SK-N-SH (cell line): Measurements from ENCODE around the gene STX18. TPM values are rescaled to one million over a fixed set of nuclear protein-coding genes. Genes with fewer than 3 reads are reported as not detected.
A peak's percentile ranks its signal among the peaks of the same experiment; 100 is the strongest.

Experiments
- CTCF ChIA-PET: fragments of 300-600, 350-600 bp; formaldehyde crosslinking; extraction: SDS; loops from one replicate; lab custom pipeline; 2021; lab: Yijun Ruan, JAX
- POLR2A ChIA-PET: fragments of 350-600 bp; sonication (Branson Sonifier 250); formaldehyde crosslinking; extraction: SDS; loops from one replicate; lab custom pipeline; 2020; ENCODE audit warnings: antibody characterized with exemption, inconsistent platforms; lab: Yijun Ruan, JAX
- DNase-seq: peaks from one replicate; pipeline ENCODE4 v3.0.0; 2012
- H2AFZ ChIP-seq: fragments of 200-600 bp; sonication (generic); 2 replicates; pipeline ENCODE4 v1.8.1; 2016; ENCODE audit warnings: antibody characterized with exemption, mild to moderate bottlenecking, low read depth
- H3F3A ChIP-seq: fragments of 200-600 bp; sonication (generic); replicated peaks from 2 replicates; pipeline ENCODE3; 2016; ENCODE audit warnings: antibody characterized with exemption, mild to moderate bottlenecking; ENCODE audit not compliant: insufficient read depth
- H3K27ac ChIP-seq, 2 experiments: fragments of 200-500 bp in 1 of 2; fragments of 200-600 bp in 1 of 2; sonication (Bioruptor generic) in 1 of 2; sonication (generic), shearing (Covaris generic) in 1 of 2; 2 replicates each; pipeline versions ENCODE4 v1.5.1 to v1.6.1; 2014 to 2016; ENCODE audit warnings: low read depth in 2 of 2, inconsistent platforms in 1 of 2, low read length in 1 of 2, mild to moderate bottlenecking in 1 of 2, mixed read lengths in 1 of 2
- H3K27me3 ChIP-seq: fragments of 200-600 bp; sonication (generic), shearing (Covaris generic); 2 replicates; pipeline ENCODE4 v1.6.1; 2016; ENCODE audit warnings: mixed run types; ENCODE audit not compliant: insufficient read depth
- H3K36me3 ChIP-seq, 2 experiments: fragments of 200-500 bp in 1 of 2; fragments of 200-600 bp in 1 of 2; sonication (Bioruptor generic) in 1 of 2; sonication (generic) in 1 of 2; replicated peaks in 1 of 2; 2 replicates each; pipeline versions ENCODE3 to v1.5.1; 2014 to 2016; ENCODE audit warnings: low read length in 1 of 2, mild to moderate bottlenecking in 1 of 2; ENCODE audit not compliant: insufficient read depth in 2 of 2, control insufficient read depth in 1 of 2
- H3K4me1 ChIP-seq, 2 experiments: fragments of 200-500 bp in 1 of 2; fragments of 200-600 bp in 1 of 2; sonication (Bioruptor generic) in 1 of 2; sonication (generic), shearing (Covaris generic) in 1 of 2; 2 replicates each; pipeline versions ENCODE4 v1.5.1 to v1.6.1; 2014 to 2016; ENCODE audit warnings: low read depth in 1 of 2, low read length in 1 of 2, mixed run types in 1 of 2; ENCODE audit not compliant: insufficient read depth in 2 of 2, control insufficient read depth in 1 of 2
- H3K4me2 ChIP-seq: fragments of 200-600 bp; sonication (generic), shearing (Covaris generic); 2 replicates; pipeline ENCODE4 v1.6.1; 2017; ENCODE audit warnings: mixed run types
- H3K4me3 ChIP-seq, 2 experiments: fragments of 200-500 bp in 1 of 2; fragments of 200-600 bp in 1 of 2; sonication (Bioruptor generic) in 1 of 2; sonication (generic), shearing (Covaris generic) in 1 of 2; 2 replicates each; pipeline versions ENCODE4 v1.5.1 to v1.8.1; 2014 to 2016; ENCODE audit warnings: low read depth in 2 of 2, inconsistent platforms in 1 of 2, low read length in 1 of 2, mild to moderate bottlenecking in 1 of 2, mixed read lengths in 1 of 2, moderate library complexity in 1 of 2
- H3K79me2 ChIP-seq: fragments of 200-600 bp; sonication (generic); 2 replicates; pipeline ENCODE4 v1.8.1; 2017; ENCODE audit warnings: mild to moderate bottlenecking; ENCODE audit not compliant: insufficient read depth
- H3K9ac ChIP-seq: fragments of 200-600 bp; sonication (generic); 2 replicates; pipeline ENCODE4 v1.6.1; 2017; ENCODE audit warnings: mixed run types
- H3K9me2 ChIP-seq: fragments of 200-600 bp; sonication (generic); 2 replicates; pipeline ENCODE4 v1.6.1; 2017; ENCODE audit warnings: mixed run types
- H3K9me3 ChIP-seq: fragments of 200-600 bp; sonication (generic); 2 replicates; pipeline ENCODE4 v1.6.1; 2017; ENCODE audit warnings: mixed run types, mild to moderate bottlenecking, moderate library complexity
- H4K20me1 ChIP-seq: fragments of 200-600 bp; sonication (generic); 2 replicates; pipeline ENCODE4 v1.6.1; 2017; ENCODE audit warnings: mild to moderate bottlenecking, mixed run types; ENCODE audit not compliant: insufficient read depth
- CHD2 ChIP-seq: fragments of 150-350 bp; IDR thresholded peaks from 2 replicates; pipeline ENCODE4 v1.6.1; 2018; ENCODE audit warnings: low read length; ENCODE audit not compliant: partially characterized antibody
- EP300 ChIP-seq, 2 experiments: IDR thresholded peaks; 2 replicates each; pipeline versions ENCODE4 v1.4.0 to v1.6.1; 2012; ENCODE audit warnings: borderline replicate concordance in 1 of 2, low read depth in 1 of 2, low read length in 1 of 2
- FOSL2 ChIP-seq: IDR thresholded peaks from 2 replicates; pipeline ENCODE4 v1.4.0; 2012; ENCODE audit warnings: low read depth, mild to moderate bottlenecking, moderate library complexity, borderline replicate concordance
- FOXJ3 ChIP-seq: sonication (generic); formaldehyde crosslinking; IDR thresholded peaks from 2 replicates; pipeline ENCODE4 v1.5.1; 2020; ENCODE audit warnings: mild to moderate bottlenecking, missing genetic modification reagents
- GABPA ChIP-seq: IDR thresholded peaks from 2 replicates; pipeline ENCODE4 v1.4.0; 2012; ENCODE audit warnings: low read depth, mild to moderate bottlenecking
- GATA2 ChIP-seq: sonication (generic); formaldehyde crosslinking; IDR thresholded peaks from 2 replicates; pipeline ENCODE4 v1.5.0; 2020; ENCODE audit warnings: mild to moderate bottlenecking, missing genetic modification reagents
- MEF2A ChIP-seq: IDR thresholded peaks from 2 replicates; pipeline ENCODE4 v1.4.0; 2012; ENCODE audit warnings: low read depth, borderline replicate concordance
- NFIC ChIP-seq: IDR thresholded peaks from 2 replicates; pipeline ENCODE4 v1.4.0; 2012; ENCODE audit warnings: borderline replicate concordance
- POLR2AphosphoS5 ChIP-seq: IDR thresholded peaks from 2 replicates; pipeline ENCODE4 v1.6.1; 2012; ENCODE audit warnings: low read depth, low read length
- RCOR1 ChIP-seq: fragments of 150-350 bp; IDR thresholded peaks from 2 replicates; pipeline ENCODE4 v1.6.1; 2017; ENCODE audit warnings: antibody characterized with exemption, low read length
- RFX5 ChIP-seq: IDR thresholded peaks from 2 replicates; pipeline ENCODE4 v1.6.1; 2012; ENCODE audit warnings: mild to moderate bottlenecking, improper control_type of control experiment, low read length
- RXRA ChIP-seq: IDR thresholded peaks from 2 replicates; pipeline ENCODE4 v1.4.0; 2012; ENCODE audit warnings: low read depth, mild to moderate bottlenecking, borderline replicate concordance
- SIN3A ChIP-seq: IDR thresholded peaks from 2 replicates; pipeline ENCODE4 v1.6.1; 2012; ENCODE audit warnings: low read depth, mild to moderate bottlenecking, low read length, moderate library complexity, borderline replicate concordance
- SMC3 ChIP-seq: IDR thresholded peaks from 2 replicates; pipeline ENCODE4 v1.6.1; 2012; ENCODE audit warnings: low read depth, low read length, improper control_type of control experiment
- TAF1 ChIP-seq: IDR thresholded peaks from 2 replicates; pipeline ENCODE4 v1.6.1; 2012; ENCODE audit warnings: low read depth, mild to moderate bottlenecking, low read length, moderate library complexity, borderline replicate concordance
- TCF12 ChIP-seq: IDR thresholded peaks from 2 replicates; pipeline ENCODE4 v1.4.0; 2012
- TEAD4 ChIP-seq: IDR thresholded peaks from 2 replicates; pipeline ENCODE4 v1.4.0; 2012; ENCODE audit warnings: mild to moderate bottlenecking, borderline replicate concordance; ENCODE audit not compliant: insufficient read depth
- YY1 ChIP-seq: IDR thresholded peaks from 2 replicates; pipeline ENCODE4 v1.4.0; 2012; ENCODE audit warnings: low read depth, mild to moderate bottlenecking
- WGBS: methylation state at CpG from one replicate; pipeline ENCODE4 v1.1.6; 2017; ENCODE audit warnings: low lambda C conversion rate; 5-methylcytosine and 5-hydroxymethylcytosine counted together
- polyA plus RNA-seq, 3 experiments: library from polyadenylated mRNA; depleted of rRNA; stranded (reverse); fragments of >200 nt; gene quantifications; 2 replicates each; pipeline ENCODE4 v1.2.3, GENCODE V29; 2012
- TF ChIP-seq, protein P1 (sequence below): fragments of 150-350 bp; IDR thresholded peaks from 2 replicates; pipeline ENCODE4 v1.6.1; 2016; ENCODE audit warnings: mild to moderate bottlenecking, low read depth, low read length
- TF ChIP-seq, protein P2 (sequence below): IDR thresholded peaks from 2 replicates; pipeline ENCODE4 v1.4.0; 2012; ENCODE audit warnings: low read depth
- TF ChIP-seq, protein P3 (sequence below): IDR thresholded peaks from 2 replicates; pipeline ENCODE4 v1.6.1; 2012; ENCODE audit warnings: mild to moderate bottlenecking, low read depth, low read length, moderate library complexity
- TF ChIP-seq, protein P4 (sequence below): IDR thresholded peaks from 2 replicates; pipeline ENCODE4; 2012

Gene STX18
- polyA plus RNA-seq, 1 of the 3 experiments (the other 2 are of a cell fraction), result 17.3 TPM

DNA sequence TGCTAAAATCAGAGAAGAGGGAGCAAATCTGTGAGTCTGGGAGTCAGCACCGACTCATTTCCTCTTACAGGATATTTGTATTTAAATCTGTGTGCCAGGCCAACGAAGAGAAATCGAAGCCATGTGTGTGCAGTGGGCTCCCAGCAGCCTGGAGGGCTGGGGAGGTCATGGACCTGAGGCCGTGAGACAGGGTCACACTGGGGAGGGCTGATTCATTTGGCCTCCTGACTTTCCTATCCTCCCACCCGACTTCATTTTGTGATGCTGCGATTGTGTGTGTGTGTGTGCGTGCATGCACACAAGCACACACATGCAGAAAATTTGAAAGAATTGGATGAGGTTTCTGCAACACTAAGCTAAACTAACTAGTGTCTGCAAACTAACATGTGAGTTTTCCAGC, 48.7 kb upstream of the STX18 start:
- peaks cover 6% of the 10 kb centered on the region; the same call in 1 of the 2 replicates for H3K9me3 ChIP-seq
- H4K20me1 ChIP-seq, result no peaks in the 10 kb centered on the region
- POLR2A ChIA-PET, result no interaction called here
- H3K4me3 ChIP-seq, result no peak overlapping the region
- H3K27me3 ChIP-seq, result no peaks in the 10 kb centered on the region
- peak overlapping the region; percentile 47 for H3K4me2 ChIP-seq
- TF ChIP-seq SIN3A (no peak), RXRA (peak; percentile 31; the same call in 1 of the 2 replicates), MEF2A (no peak), TAF1 (no peak), YY1 (no peak), RFX5 (no peak), TEAD4 (no peak), TCF12 (peak; percentile 73), POLR2AphosphoS5 (no peak), GATA2 (no peak), SMC3 (no peak), FOSL2 (peak; percentile 25; the same call in 1 of the 2 replicates), EP300 (IDR thresholded peaks at IDR 0.05; ENCODE audit: borderline replicate concordance in 1 of 2, low read depth in 1 of 2, low read length in 1 of 2) (0 out of 4 replicates have a peak, but pooled peaks of 1 of the 2 experiments have one; percentile 33), GABPA (no peak), NFIC (no peak), FOXJ3 (CRISPR knock-in tag) (no peak), CHD2 (no peak), RCOR1 (no peak)
- TF ChIP-seq, protein P1, sequence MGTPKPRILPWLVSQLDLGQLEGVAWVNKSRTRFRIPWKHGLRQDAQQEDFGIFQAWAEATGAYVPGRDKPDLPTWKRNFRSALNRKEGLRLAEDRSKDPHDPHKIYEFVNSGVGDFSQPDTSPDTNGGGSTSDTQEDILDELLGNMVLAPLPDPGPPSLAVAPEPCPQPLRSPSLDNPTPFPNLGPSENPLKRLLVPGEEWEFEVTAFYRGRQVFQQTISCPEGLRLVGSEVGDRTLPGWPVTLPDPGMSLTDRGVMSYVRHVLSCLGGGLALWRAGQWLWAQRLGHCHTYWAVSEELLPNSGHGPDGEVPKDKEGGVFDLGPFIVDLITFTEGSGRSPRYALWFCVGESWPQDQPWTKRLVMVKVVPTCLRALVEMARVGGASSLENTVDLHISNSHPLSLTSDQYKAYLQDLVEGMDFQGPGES, result no peak
- TF ChIP-seq, protein P2, sequence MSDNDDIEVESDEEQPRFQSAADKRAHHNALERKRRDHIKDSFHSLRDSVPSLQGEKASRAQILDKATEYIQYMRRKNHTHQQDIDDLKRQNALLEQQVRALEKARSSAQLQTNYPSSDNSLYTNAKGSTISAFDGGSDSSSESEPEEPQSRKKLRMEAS, result no peak
- TF ChIP-seq, protein P3, sequence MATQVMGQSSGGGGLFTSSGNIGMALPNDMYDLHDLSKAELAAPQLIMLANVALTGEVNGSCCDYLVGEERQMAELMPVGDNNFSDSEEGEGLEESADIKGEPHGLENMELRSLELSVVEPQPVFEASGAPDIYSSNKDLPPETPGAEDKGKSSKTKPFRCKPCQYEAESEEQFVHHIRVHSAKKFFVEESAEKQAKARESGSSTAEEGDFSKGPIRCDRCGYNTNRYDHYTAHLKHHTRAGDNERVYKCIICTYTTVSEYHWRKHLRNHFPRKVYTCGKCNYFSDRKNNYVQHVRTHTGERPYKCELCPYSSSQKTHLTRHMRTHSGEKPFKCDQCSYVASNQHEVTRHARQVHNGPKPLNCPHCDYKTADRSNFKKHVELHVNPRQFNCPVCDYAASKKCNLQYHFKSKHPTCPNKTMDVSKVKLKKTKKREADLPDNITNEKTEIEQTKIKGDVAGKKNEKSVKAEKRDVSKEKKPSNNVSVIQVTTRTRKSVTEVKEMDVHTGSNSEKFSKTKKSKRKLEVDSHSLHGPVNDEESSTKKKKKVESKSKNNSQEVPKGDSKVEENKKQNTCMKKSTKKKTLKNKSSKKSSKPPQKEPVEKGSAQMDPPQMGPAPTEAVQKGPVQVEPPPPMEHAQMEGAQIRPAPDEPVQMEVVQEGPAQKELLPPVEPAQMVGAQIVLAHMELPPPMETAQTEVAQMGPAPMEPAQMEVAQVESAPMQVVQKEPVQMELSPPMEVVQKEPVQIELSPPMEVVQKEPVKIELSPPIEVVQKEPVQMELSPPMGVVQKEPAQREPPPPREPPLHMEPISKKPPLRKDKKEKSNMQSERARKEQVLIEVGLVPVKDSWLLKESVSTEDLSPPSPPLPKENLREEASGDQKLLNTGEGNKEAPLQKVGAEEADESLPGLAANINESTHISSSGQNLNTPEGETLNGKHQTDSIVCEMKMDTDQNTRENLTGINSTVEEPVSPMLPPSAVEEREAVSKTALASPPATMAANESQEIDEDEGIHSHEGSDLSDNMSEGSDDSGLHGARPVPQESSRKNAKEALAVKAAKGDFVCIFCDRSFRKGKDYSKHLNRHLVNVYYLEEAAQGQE, result no peak
- TF ChIP-seq, protein P4, sequence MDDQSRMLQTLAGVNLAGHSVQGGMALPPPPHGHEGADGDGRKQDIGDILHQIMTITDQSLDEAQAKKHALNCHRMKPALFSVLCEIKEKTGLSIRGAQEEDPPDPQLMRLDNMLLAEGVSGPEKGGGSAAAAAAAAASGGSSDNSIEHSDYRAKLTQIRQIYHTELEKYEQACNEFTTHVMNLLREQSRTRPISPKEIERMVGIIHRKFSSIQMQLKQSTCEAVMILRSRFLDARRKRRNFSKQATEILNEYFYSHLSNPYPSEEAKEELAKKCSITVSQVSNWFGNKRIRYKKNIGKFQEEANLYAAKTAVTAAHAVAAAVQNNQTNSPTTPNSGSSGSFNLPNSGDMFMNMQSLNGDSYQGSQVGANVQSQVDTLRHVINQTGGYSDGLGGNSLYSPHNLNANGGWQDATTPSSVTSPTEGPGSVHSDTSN, result no peak
- CTCF ChIA-PET, result no interaction called here
- H3K27ac ChIP-seq, result peak overlapping the region in 1 of 2 experiments; percentile 56; a peak in 2 of 4 replicates
- no peaks in the 10 kb centered on the region for H3K79me2 ChIP-seq
- H3K36me3 ChIP-seq, result no peaks in the 10 kb centered on the region
- H3F3A ChIP-seq, result peaks cover 12% of the 10 kb centered on the region
- H3K9ac ChIP-seq, result no peak overlapping the region
- 0 out of 2 replicates have a peak overlapping the region, but pooled peaks have one; percentile 57 for H2AFZ ChIP-seq
- 50% methylated on average over 7 of the region's 7 CpGs for WGBS
- peaks cover 0 to 11% of the 10 kb centered on the region in 2 experiments; a peak in 1 of 4 replicates for H3K4me1 ChIP-seq
- no peak for DNase-seq
- H3K9me2 ChIP-seq, result no peaks in the 10 kb centered on the region
